Left colon (tissue), 2 donors: ENCODE data around the gene OR52E8. TPM values are rescaled to one million over a fixed set of nuclear protein-coding genes. Genes with fewer than 3 reads are reported as not detected.

Experiments used
- ATAC-seq: fragments of 200-7000 bp; cut with Tn5 transposase; one replicate; pipeline ENCODE4 v1.9.1; 2020; ENCODE audit warnings: mild to moderate bottlenecking, moderate library complexity
- DNase-seq, 2 donors: peaks; one replicate each; pipeline ENCODE4 v3.0.0-alpha.2; 2020
- intact Hi-C, 2 donors: fragments of 100-400 bp; cut with DNase I in 1 of 2; cut with micrococcal nuclease in 1 of 2; formaldehyde crosslinking; loops; one replicate each; pipeline versions ENCODE4 v1.11.2 to v1.14.0; 2022; cut with DNase I, micrococcal nuclease
- long read RNA-seq: library from polyadenylated mRNA; unstranded; transcript quantifications from one replicate; pipeline ENCODE4 v2.0.0, GENCODE V29; 2021
- total RNA-seq, 2 donors: library from RNA; stranded (reverse); fragmentation: NEBNext Ultra II Directional; extraction: Animal tissue kit (Norgen Biotek cat#: 25700); gene quantifications; one replicate each; pipeline ENCODE4 v1.2.1, GENCODE V29; 2021
- donor health status: DM: no; HTN: no; CAD: no.
- donor health status: DM: yes; HTN: yes; CAD: no.

OR52E8 gene
- total RNA-seq, result not detected
- long read RNA-seq, result 0 reads

GRCh38 chr11:5857590-5857989, at the start of gene OR52E8:
OR52E8 (minus strand) TSS chr11:5857690; CDS start chr11:5857690, 0 bp downstream.
- no peak for DNase-seq
- ATAC-seq, result no peak
- intact Hi-C loops, result no loop called here

- intact Hi-C loops, result no loop called here
- DNase-seq, result no peak
- no peak for ATAC-seq
Observed at GRCh38 chr11:5899534-5899933, 42.0 kb upstream of the OR52E8 start.

- no peak for ATAC-seq
- DNase-seq, result no peak
- intact Hi-C loops, result no loop called here
Observed at GRCh38 chr11:5892908-5893307, 35.4 kb upstream of the OR52E8 start, which contains the start of gene OR52E5. OR52E5 (plus strand) TSS chr11:5893208; CDS start chr11:5900777, 7,569 bp downstream.

GRCh38 chr11:5891216-5891800, 33.8 kb upstream of the OR52E8 start:
- ATAC-seq, result no peak
- no peak for DNase-seq
- intact Hi-C loops, result no loop called here

- no peak for DNase-seq
- ATAC-seq, result no peak
- intact Hi-C loops, result no loop called here
Observed at GRCh38 chr11:5887661-5888060, 30.2 kb upstream of the OR52E8 start.

GRCh38 chr11:5887172-5887571, 29.7 kb upstream of the OR52E8 start:
- no peak for DNase-seq
- ATAC-seq, result no peak
- intact Hi-C loops, result no loop called here

- ATAC-seq (no peak), DNase-seq (no peak)
- intact Hi-C loops, result no loop called here
Observed at GRCh38 chr11:5881756-5882155, 24.3 kb upstream of the OR52E8 start.

- intact Hi-C loops, result no loop called here
- DNase-seq (no peak), ATAC-seq (no peak)
Observed at GRCh38 chr11:5880329-5880728, 22.8 kb upstream of the OR52E8 start, which contains the start of gene OR52E4. OR52E4 (plus strand) TSS chr11:5880629; CDS start chr11:5884293, 3,664 bp downstream.

- DNase-seq, result no peak
- no peak for ATAC-seq
- intact Hi-C loops, result no loop called here
Observed at GRCh38 chr11:5878564-5878963, 21.1 kb upstream of the OR52E8 start.

- no peak for DNase-seq
- no peak for ATAC-seq
- intact Hi-C loops, result no loop called here
Observed at GRCh38 chr11:5865826-5866225, 8.3 kb upstream of the OR52E8 start.

GRCh38 chr11:5851002-5851401, 6.5 kb downstream of the OR52E8 start:
- ATAC-seq (no peak), DNase-seq (no peak)
- intact Hi-C loops, result no loop called here

- ATAC-seq (no peak), DNase-seq (no peak)
- intact Hi-C loops, result no loop called here
Observed at GRCh38 chr11:5847711-5848110, 9.8 kb downstream of the OR52E8 start.

- no peak for DNase-seq
- intact Hi-C loops, result no loop called here
- ATAC-seq, result no peak
Observed at GRCh38 chr11:5846701-5847100, 10.8 kb downstream of the OR52E8 start.

- intact Hi-C loops, result no loop called here
Observed at GRCh38 chr11:5841797-5842196, 15.7 kb downstream of the OR52E8 start, which contains the start of gene OR52E6. OR52E6 (minus strand) TSS chr11:5841897; CDS start chr11:5841897, 0 bp downstream.

GRCh38 chr11:5837695-5838094, 19.8 kb downstream of the OR52E8 start:
- no peak for ATAC-seq
- no peak for DNase-seq
- intact Hi-C loops, result no loop called here

More at GRCh38 chr11:5841797-5842196, 15.7 kb downstream of the OR52E8 start, which contains the start of gene OR52E6:
- DNase-seq (no peak), ATAC-seq (no peak)

- intact Hi-C loops, result no loop called here
- DNase-seq (no peak), ATAC-seq (no peak)
Observed at GRCh38 chr11:5833446-5833845, 24.0 kb downstream of the OR52E8 start.

GRCh38 chr11:5831196-5831829, 26.2 kb downstream of the OR52E8 start:
- ATAC-seq, result no peak
- no peak for DNase-seq
- intact Hi-C loops, result no loop called here

GRCh38 chr11:5818245-5818886, 39.1 kb downstream of the OR52E8 start:
- DNase-seq (no peak), ATAC-seq (no peak)
- intact Hi-C loops, result no loop called here

- DNase-seq, result no peak
- ATAC-seq, result no peak
- intact Hi-C loops, result no loop called here
Observed at GRCh38 chr11:5815534-5815933, 42.0 kb downstream of the OR52E8 start.
